Measurements from ENCODE around the gene PHF14.

DNA sequence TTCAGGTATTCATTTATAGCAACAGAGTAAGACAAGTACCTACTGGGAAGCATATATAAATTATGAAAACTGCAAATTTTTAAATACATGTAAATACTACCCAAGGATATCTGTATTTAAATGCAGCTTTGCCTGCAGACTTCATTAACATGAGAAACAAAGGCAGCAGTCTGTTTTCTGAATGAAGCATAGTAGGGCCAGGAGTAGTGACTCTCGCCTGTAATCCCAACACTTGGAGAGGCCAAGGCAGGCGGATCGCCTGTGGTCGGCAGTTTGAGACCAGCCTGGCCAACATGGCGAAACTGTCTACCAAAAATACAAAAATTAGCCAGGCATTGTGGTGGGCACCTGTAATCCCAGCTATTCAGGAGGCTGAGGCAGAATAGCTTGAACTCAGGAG is 42.5 kb upstream of the PHF14 start:
- TF ChIP-seq, protein P1, sequence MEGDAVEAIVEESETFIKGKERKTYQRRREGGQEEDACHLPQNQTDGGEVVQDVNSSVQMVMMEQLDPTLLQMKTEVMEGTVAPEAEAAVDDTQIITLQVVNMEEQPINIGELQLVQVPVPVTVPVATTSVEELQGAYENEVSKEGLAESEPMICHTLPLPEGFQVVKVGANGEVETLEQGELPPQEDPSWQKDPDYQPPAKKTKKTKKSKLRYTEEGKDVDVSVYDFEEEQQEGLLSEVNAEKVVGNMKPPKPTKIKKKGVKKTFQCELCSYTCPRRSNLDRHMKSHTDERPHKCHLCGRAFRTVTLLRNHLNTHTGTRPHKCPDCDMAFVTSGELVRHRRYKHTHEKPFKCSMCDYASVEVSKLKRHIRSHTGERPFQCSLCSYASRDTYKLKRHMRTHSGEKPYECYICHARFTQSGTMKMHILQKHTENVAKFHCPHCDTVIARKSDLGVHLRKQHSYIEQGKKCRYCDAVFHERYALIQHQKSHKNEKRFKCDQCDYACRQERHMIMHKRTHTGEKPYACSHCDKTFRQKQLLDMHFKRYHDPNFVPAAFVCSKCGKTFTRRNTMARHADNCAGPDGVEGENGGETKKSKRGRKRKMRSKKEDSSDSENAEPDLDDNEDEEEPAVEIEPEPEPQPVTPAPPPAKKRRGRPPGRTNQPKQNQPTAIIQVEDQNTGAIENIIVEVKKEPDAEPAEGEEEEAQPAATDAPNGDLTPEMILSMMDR (conservative IDR thresholded peaks at IDR 0.05; ENCODE audit: low read depth, low read length): no peak
- no peak for TF ChIP-seq EZH2phosphoT487 (IDR thresholded peaks at IDR 0.05; ENCODE audit: borderline replicate concordance, low read length)
- no peak for TF ChIP-seq EZH2 (IDR thresholded peaks at IDR 0.05; ENCODE audit: low read length, unreplicated experiment)

All from PC-3 (cell line).